GM12801 (cell line): Measurements from ENCODE around the gene PCDHGA10.

Source experiments
- TF ChIP-seq, protein P1 (sequence below): IDR thresholded peaks from one replicate; pipeline ENCODE4 v1.5.1; 2011; ENCODE audit warnings: control low read depth; ENCODE audit not compliant: insufficient read length; ENCODE audit errors: extremely low read depth

PCDHGA10 gene

DNA sequence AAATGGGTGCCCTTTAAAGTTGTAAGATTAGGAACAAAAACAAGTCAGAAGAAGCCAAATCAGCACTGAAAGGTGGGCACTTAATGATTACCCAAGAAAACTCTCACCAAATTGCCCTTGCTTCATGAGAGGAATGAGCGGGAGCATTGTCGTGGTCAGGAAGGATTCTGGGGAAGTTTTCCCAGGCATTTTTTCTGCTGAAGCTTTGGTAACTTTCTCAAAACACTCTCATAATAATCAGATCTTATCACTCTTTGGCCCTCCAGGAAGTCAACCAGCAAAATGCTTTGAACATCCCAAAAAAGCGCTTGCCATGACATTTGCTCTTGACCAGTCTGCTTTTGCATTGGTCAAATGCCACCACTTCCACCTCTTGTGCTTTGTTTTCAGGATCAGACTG, 52.6 kb downstream of the PCDHGA10 start:
- TF ChIP-seq, protein P1, sequence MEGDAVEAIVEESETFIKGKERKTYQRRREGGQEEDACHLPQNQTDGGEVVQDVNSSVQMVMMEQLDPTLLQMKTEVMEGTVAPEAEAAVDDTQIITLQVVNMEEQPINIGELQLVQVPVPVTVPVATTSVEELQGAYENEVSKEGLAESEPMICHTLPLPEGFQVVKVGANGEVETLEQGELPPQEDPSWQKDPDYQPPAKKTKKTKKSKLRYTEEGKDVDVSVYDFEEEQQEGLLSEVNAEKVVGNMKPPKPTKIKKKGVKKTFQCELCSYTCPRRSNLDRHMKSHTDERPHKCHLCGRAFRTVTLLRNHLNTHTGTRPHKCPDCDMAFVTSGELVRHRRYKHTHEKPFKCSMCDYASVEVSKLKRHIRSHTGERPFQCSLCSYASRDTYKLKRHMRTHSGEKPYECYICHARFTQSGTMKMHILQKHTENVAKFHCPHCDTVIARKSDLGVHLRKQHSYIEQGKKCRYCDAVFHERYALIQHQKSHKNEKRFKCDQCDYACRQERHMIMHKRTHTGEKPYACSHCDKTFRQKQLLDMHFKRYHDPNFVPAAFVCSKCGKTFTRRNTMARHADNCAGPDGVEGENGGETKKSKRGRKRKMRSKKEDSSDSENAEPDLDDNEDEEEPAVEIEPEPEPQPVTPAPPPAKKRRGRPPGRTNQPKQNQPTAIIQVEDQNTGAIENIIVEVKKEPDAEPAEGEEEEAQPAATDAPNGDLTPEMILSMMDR, result no peak
